Heart right ventricle (tissue), 16 donors: ENCODE measurements around the gene SULF2. TPM values are rescaled to one million over a fixed set of nuclear protein-coding genes. Genes with fewer than 3 reads are reported as not detected.

Experiments used
- ATAC-seq, 8 donors: fragments of 200-7000 bp; cut with Tn5 transposase; one replicate each; pipeline ENCODE4 v1.9.1; 2020; ENCODE audit warnings: mild to moderate bottlenecking in 8 of 8, moderate library complexity in 8 of 8, moderate number of reproducible peaks in 1 of 8
- DNase-seq, 2 donors: peaks; one replicate each; pipeline ENCODE4 v3.0.0-alpha.2; 2020
- H3K27ac ChIP-seq, 10 donors: fragments of 200-600 bp; sonication (generic) in 2 of 10; one replicate each; pipeline versions ENCODE4 v1.5.0 to v1.8.0; 2020 to 2022; ENCODE audit warnings: mild to moderate bottlenecking in 3 of 10
- H3K27me3 ChIP-seq, 7 donors: fragments of 200-600 bp; one replicate each; pipeline ENCODE4 v1.8.0; 2021 to 2022; ENCODE audit warnings: mild to moderate bottlenecking in 2 of 7
- H3K36me3 ChIP-seq, 9 donors: fragments of 200-600 bp; sonication (generic) in 1 of 9; one replicate each; pipeline versions ENCODE4 v1.5.0 to v1.8.0; 2020 to 2022; ENCODE audit warnings: mild to moderate bottlenecking in 2 of 9
- H3K4me1 ChIP-seq, 9 donors: fragments of 200-600 bp; sonication (generic) in 1 of 9; one replicate each; pipeline versions ENCODE4 v1.5.0 to v1.8.0; 2020 to 2022; ENCODE audit warnings: mild to moderate bottlenecking in 4 of 9
- H3K4me3 ChIP-seq, 10 donors: fragments of 200-600 bp; sonication (generic) in 2 of 10; one replicate each; pipeline versions ENCODE4 v1.5.0 to v1.8.0; 2020 to 2022; ENCODE audit warnings: mild to moderate bottlenecking in 7 of 10, moderate library complexity in 2 of 10
- H3K9me3 ChIP-seq, 11 donors: fragments of 200-600 bp in 10 of 11; sonication (generic) in 2 of 11; one replicate each; pipeline versions ENCODE4 v1.5.0 to v1.8.0; 2013 to 2022; ENCODE audit warnings: mild to moderate bottlenecking in 2 of 11, control low read depth in 1 of 11, moderate library complexity in 1 of 11
- CTCF ChIP-seq, 9 donors: fragments of 200-600 bp; sonication (generic) in 2 of 9; IDR thresholded peaks; one replicate each; pipeline versions ENCODE4 v1.5.0 to v1.8.0; 2021 to 2022; ENCODE audit warnings: antibody characterized with exemption in 9 of 9, mild to moderate bottlenecking in 5 of 9, moderate library complexity in 1 of 9
- WGBS, 2 donors: extraction: QIAGEN DNeasy Blood & Tissue Kit; methylation state at CpG; one replicate each; pipeline ENCODE4 v1.1.7; 2013; ENCODE audit warnings: inconsistent platforms in 1 of 2; 5-methylcytosine and 5-hydroxymethylcytosine counted together
- intact Hi-C, 10 donors: fragments of 100-400 bp; cut with DNase I; formaldehyde crosslinking; loops; one replicate each; pipeline versions ENCODE4 v1.11.1 to v1.14.2; 2022
- polyA plus RNA-seq, 2 donors: library from polyadenylated mRNA; stranded (reverse); fragments of 200-250 nt; gene quantifications; one replicate each; pipeline ENCODE4 v1.2.3, GENCODE V29; 2013
- total RNA-seq, 10 donors: library from RNA; stranded (reverse); fragmentation: NEBNext Ultra II Directional in 3 of 10; extraction: Animal tissue kit (Norgen Biotek cat#: 25700) in 3 of 10; gene quantifications; one replicate each; pipeline versions ENCODE4 v1.2.1 to v1.2.4, GENCODE V29; 2021 to 2023
- donor health status: Arrhythmogenic right ventricular cardiomyopathy.
- donor health status: ischemic (EF 13 %, LVEDD 7.1; RV severe dilation, severe dysfunction).
- donor health status: healthy with polysubstance abuse.
- donor health status: DM: no; HTN: yes; CAD: no.
- donor health status: DM: no; HTN: no; CAD: no.
- donor health status: ischemic (EF 25% LVEDD 6.9; RV normal size, moderate dysfunction).
- donor health status: ischemic (EF 25% LVEDD 5.7; RV mildly dilated, moderate dysfunction).
- donor health status: healthy.
- donor health status: DM: yes; HTN: yes; CAD: no.
- donor health status: Ischemic cardiomyopathy.
- donor health status: ischemic (EF 35%, LVEDD 5.7; RV mildly dilated, moderate dysfunction).
- donor health status: nonischemic (EF 11% LVEDD 7.7; RV severe dilation, severe dysfunction).
- donor health status: DM: yes; HTN: yes; CAD: no.
- donor health status: PGD.
- donor health status: ischemic (EF 29% LVEDD 5.4; RV normal size, mild dysfunction).
- donor health status: nonischemic (EF 23%, LVEDD 6.1; RV moderate dilation, normal function).

The SULF2 gene
- total and polyA plus RNA-seq, 12 donors: 16.7 to 40.6 (median 26.4) TPM

- intact Hi-C loops: loop anchor here in 9 of 10 donors (1.0 to 10.0 kb wide), 5 partner anchors 107 to 944 kb away; partner anchors contain the start of gene SULF2 (in 3 of the 9)
- Histone ChIP-seq H3K4me3 (no peak overlapping the region), H3K4me1 (peaks cover 9 to 32% (median 17%) of the 10 kb centered on the region in 9 donors), H3K9me3 (peaks cover 0 to 3% (median 0%) of the 10 kb centered on the region in 11 donors), H3K27me3 (no peaks in the 10 kb centered on the region), H3K27ac (no peak overlapping the region), H3K36me3 (peaks cover 0 to 61% (median 4%) of the 10 kb centered on the region in 9 donors)
- DNase-seq (peak; percentile 28 to 52), ATAC-seq (peak in 3 of 8 donors; percentile 30 to 53 (median 40))
- peak; percentile 42 to 80 (median 78) for TF ChIP-seq CTCF (IDR thresholded peaks at IDR 0.05)
- WGBS, 2 donors: 50% methylated on average over 15 of the region's 15 CpGs
Measured at GRCh38 chr20:47677635-47678453, 107.4 kb downstream of the SULF2 start.

DNA sequence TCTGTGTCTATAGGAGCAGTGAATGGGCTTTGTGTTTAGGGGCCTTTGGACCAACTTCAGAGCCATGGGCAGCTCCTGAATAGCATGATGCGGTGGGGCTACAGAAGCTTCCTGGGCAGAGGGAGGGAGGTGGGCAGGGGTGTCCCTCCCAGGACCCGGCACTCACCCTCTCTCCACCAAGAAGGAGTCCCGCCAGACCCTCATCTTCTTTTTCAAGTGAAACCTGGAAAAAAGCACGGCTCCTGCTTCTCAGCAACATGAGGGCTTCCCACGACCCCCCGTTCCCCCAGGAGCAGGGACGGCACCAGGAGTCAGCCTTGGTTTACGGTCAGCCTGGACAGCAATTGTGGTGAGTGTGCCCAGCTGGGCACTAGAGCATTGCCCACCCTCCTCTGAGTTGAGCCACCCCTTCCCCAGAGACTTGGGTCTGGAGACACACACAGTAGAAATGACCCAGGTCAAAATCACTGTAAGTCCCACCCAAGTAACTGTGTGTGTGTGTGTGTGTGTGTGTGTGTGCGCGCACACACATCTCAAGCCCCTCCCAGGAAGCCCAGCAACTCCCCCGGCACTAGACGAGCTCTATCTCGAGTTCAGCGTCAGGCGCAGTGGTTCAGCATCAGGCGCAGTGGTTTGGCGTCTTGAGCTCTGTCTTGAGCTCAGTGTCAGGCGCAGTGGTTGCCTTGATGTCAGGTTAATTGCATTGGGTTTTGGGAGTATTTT, 108.2 kb downstream of the SULF2 start:
- no peak for TF ChIP-seq CTCF (IDR thresholded peaks at IDR 0.05)
- Histone ChIP-seq H3K4me3 (no peak overlapping the region), H3K36me3 (peaks cover 0 to 69% (median 4%) of the 10 kb centered on the region in 9 donors), H3K27ac (no peak overlapping the region), H3K27me3 (no peaks in the 10 kb centered on the region), H3K9me3 (peaks cover 0 to 3% (median 0%) of the 10 kb centered on the region in 11 donors), H3K4me1 (peaks cover 6 to 24% (median 9%) of the 10 kb centered on the region in 9 donors)
- WGBS, 2 donors: 80 to 83% methylated on average over 18 of the region's 18 CpGs
- DNase-seq (no peak), ATAC-seq (no peak)
- intact Hi-C loops: loop anchor here in 7 of 10 donors (5.0 to 10.0 kb wide), 3 partner anchors 108 to 945 kb away; partner anchors contain the start of gene SULF2 (in 3 of the 7)

GRCh38 chr20:47676219-47676721, 109.0 kb downstream of the SULF2 start:
- intact Hi-C loops: loop anchor here in 7 of 10 donors (5.0 to 10.0 kb wide), 3 partner anchors 109 to 946 kb away; partner anchors contain the start of gene SULF2 (in 3 of the 7)

More at GRCh38 chr20:47676219-47676721, 109.0 kb downstream of the SULF2 start:
- Histone ChIP-seq H3K27me3 (no peaks in the 10 kb centered on the region), H3K4me1 (peaks cover 0 to 16% (median 1%) of the 10 kb centered on the region in 9 donors), H3K36me3 (peaks cover 0 to 76% (median 4%) of the 10 kb centered on the region in 9 donors), H3K9me3 (peaks cover 0 to 3% (median 0%) of the 10 kb centered on the region in 11 donors), H3K4me3 (no peak overlapping the region), H3K27ac (no peak overlapping the region)
- no peak for ATAC-seq
- DNase-seq: no peak
- 91% methylated on average over 20 of the region's 20 CpGs for WGBS, 2 donors
- no peak for TF ChIP-seq CTCF (IDR thresholded peaks at IDR 0.05)
